Esophagus squamous epithelium (tissue), 5 donors: ENCODE measurements around the gene CYREN. TPM values are rescaled to one million over a fixed set of nuclear protein-coding genes. Genes with fewer than 3 reads are reported as not detected.
A peak's percentile ranks its signal among the peaks of the same experiment; 100 is the strongest.

Source experiments
- DNase-seq: peaks from one replicate; lab custom pipeline; 2025; lab: John Stamatoyannopoulos, UW
- H3K27ac ChIP-seq, 4 donors: fragments of 200-600 bp; sonication (generic); one replicate each; pipeline ENCODE4 v1.5.1; 2016 to 2019; ENCODE audit warnings: mild to moderate bottlenecking in 1 of 4
- H3K27me3 ChIP-seq, 4 donors: fragments of 200-600 bp; sonication (generic); 1 replicate in 3 of 4; 2 replicates in 1 of 4; pipeline versions ENCODE4 v1.5.1 to v1.6.0; 2017 to 2021; ENCODE audit warnings: antibody characterized with exemption in 1 of 4
- H3K36me3 ChIP-seq, 3 donors: fragments of 200-600 bp; sonication (generic); one replicate each; pipeline ENCODE4 v1.5.1; 2016 to 2019
- H3K4me1 ChIP-seq, 3 donors: fragments of 200-600 bp; sonication (generic); one replicate each; pipeline ENCODE4 v1.5.1; 2017 to 2019
- H3K4me3 ChIP-seq, 4 donors: fragments of 200-600 bp; sonication (generic); 1 replicate in 3 of 4; 2 replicates in 1 of 4; pipeline ENCODE4 v1.5.1; 2016 to 2019; ENCODE audit warnings: mild to moderate bottlenecking in 2 of 4, moderate library complexity in 1 of 4
- H3K9me3 ChIP-seq, 3 donors: fragments of 200-600 bp; sonication (generic); one replicate each; pipeline ENCODE4 v1.5.1; 2016 to 2019
- POLR2A ChIP-seq, 4 donors: fragments of 450-650 bp; IDR thresholded peaks; one replicate each; pipeline ENCODE4 v1.6.1; 2017; ENCODE audit warnings: antibody characterized with exemption in 4 of 4, mild to moderate bottlenecking in 4 of 4, moderate library complexity in 3 of 4
- WGBS, 2 donors: methylation state at CpG; one replicate each; pipeline ENCODE4 v1.1.5; 2018; 5-methylcytosine and 5-hydroxymethylcytosine counted together
- intact Hi-C: fragments of 100-400 bp; cut with DNase I; formaldehyde crosslinking; loops from one replicate; pipeline ENCODE4 v1.15.0; 2022
- total RNA-seq, 4 donors: library from RNA; depleted of rRNA; stranded (reverse); fragments of >200 nt; gene quantifications; one replicate each; pipeline ENCODE4 v1.1.0, GENCODE V29; 2016
- TF ChIP-seq, protein P1 (sequence below), 6 experiments: fragments of 450-650 bp in 4 of 6; fragments of 200-600 bp in 2 of 6; sonication (generic) in 2 of 6; IDR thresholded peaks; one replicate each; pipeline ENCODE4 v1.5.1; 2016 to 2019; ENCODE audit warnings: antibody characterized with exemption in 6 of 6, mild to moderate bottlenecking in 4 of 6, moderate library complexity in 4 of 6
- donor health status: DM: yes; HTN: yes; CAD: no.

Gene CYREN
- total RNA-seq, 4 donors from 2014 or later = 19.0 to 53.8 (median 35.4) TPM

- no peaks in the 10 kb centered on the region for H3K27me3 ChIP-seq
- H3K27ac ChIP-seq = peak overlapping the region; percentile 40 to 63 (median 50)
- DNase-seq = no peak
- no peaks in the 10 kb centered on the region for H3K9me3 ChIP-seq
- peaks cover 3 to 64% (median 28%) of the 10 kb centered on the region in 3 donors for H3K4me1 ChIP-seq
- H3K36me3 ChIP-seq = peaks cover 32 to 100% (median 43%) of the 10 kb centered on the region in 3 donors
- no peak overlapping the region for H3K4me3 ChIP-seq
- WGBS, 2 donors = 44 to 55% methylated on average over 6 to 7 of the region's 11 CpGs
- TF ChIP-seq POLR2A (IDR thresholded peaks at IDR 0.05) = no peak
- TF ChIP-seq, protein P1, sequence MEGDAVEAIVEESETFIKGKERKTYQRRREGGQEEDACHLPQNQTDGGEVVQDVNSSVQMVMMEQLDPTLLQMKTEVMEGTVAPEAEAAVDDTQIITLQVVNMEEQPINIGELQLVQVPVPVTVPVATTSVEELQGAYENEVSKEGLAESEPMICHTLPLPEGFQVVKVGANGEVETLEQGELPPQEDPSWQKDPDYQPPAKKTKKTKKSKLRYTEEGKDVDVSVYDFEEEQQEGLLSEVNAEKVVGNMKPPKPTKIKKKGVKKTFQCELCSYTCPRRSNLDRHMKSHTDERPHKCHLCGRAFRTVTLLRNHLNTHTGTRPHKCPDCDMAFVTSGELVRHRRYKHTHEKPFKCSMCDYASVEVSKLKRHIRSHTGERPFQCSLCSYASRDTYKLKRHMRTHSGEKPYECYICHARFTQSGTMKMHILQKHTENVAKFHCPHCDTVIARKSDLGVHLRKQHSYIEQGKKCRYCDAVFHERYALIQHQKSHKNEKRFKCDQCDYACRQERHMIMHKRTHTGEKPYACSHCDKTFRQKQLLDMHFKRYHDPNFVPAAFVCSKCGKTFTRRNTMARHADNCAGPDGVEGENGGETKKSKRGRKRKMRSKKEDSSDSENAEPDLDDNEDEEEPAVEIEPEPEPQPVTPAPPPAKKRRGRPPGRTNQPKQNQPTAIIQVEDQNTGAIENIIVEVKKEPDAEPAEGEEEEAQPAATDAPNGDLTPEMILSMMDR (IDR thresholded peaks at IDR 0.05) = no peak
- intact Hi-C loops = no loop called here
Measured at GRCh38 chr7:135192914-135193536, 22.5 kb upstream of the CYREN start.

GRCh38 chr7:135190703-135191102 is 20.2 kb upstream of the CYREN start:
- Histone ChIP-seq H3K9me3 (no peaks in the 10 kb centered on the region), H3K36me3 (peaks cover 22 to 100% (median 41%) of the 10 kb centered on the region in 3 donors), H3K4me1 (peaks cover 3 to 64% (median 28%) of the 10 kb centered on the region in 3 donors), H3K27ac (peak overlapping the region in 3 of 4 donors; percentile 28 to 65 (median 61)), H3K4me3 (no peak overlapping the region), H3K27me3 (no peaks in the 10 kb centered on the region)
- DNase-seq = no peak
- TF ChIP-seq, protein P1 (IDR thresholded peaks at IDR 0.05) = no peak
- TF ChIP-seq POLR2A (IDR thresholded peaks at IDR 0.05) = no peak
- intact Hi-C loops = no loop called here

- WGBS, 2 donors = 37 to 67% methylated on average over 4 of the region's 4 CpGs
- TF ChIP-seq, protein P1 (IDR thresholded peaks at IDR 0.05) = no peak
- TF ChIP-seq POLR2A (IDR thresholded peaks at IDR 0.05) = no peak
- DNase-seq = no peak
- Histone ChIP-seq H3K27me3 (no peaks in the 10 kb centered on the region), H3K9me3 (no peaks in the 10 kb centered on the region), H3K4me1 (peaks cover 3 to 60% (median 28%) of the 10 kb centered on the region in 3 donors), H3K36me3 (peaks cover 21 to 100% (median 48%) of the 10 kb centered on the region in 3 donors), H3K4me3 (no peak overlapping the region), H3K27ac (peak overlapping the region in 2 of 4 donors; percentile 61 to 65)
- intact Hi-C loops = no loop called here
Measured at GRCh38 chr7:135189961-135190360, 19.5 kb upstream of the CYREN start.

- H3K9me3 ChIP-seq = no peaks in the 10 kb centered on the region
- DNase-seq = no peak
- H3K4me3 ChIP-seq = no peak overlapping the region
- intact Hi-C loops = no loop called here
- WGBS, 2 donors = 62 to 78% methylated on average over 6 of the region's 6 CpGs
- H3K36me3 ChIP-seq = peaks cover 27 to 100% (median 49%) of the 10 kb centered on the region in 3 donors
- TF ChIP-seq, protein P1 (IDR thresholded peaks at IDR 0.05) = no peak
- TF ChIP-seq POLR2A (IDR thresholded peaks at IDR 0.05) = no peak
- H3K27ac ChIP-seq = peak overlapping the region in 2 of 4 donors; percentile 8 to 65
- peaks cover 3 to 53% (median 25%) of the 10 kb centered on the region in 3 donors for H3K4me1 ChIP-seq
- H3K27me3 ChIP-seq = no peaks in the 10 kb centered on the region
Measured at GRCh38 chr7:135189221-135189662, 18.7 kb upstream of the CYREN start.

DNA sequence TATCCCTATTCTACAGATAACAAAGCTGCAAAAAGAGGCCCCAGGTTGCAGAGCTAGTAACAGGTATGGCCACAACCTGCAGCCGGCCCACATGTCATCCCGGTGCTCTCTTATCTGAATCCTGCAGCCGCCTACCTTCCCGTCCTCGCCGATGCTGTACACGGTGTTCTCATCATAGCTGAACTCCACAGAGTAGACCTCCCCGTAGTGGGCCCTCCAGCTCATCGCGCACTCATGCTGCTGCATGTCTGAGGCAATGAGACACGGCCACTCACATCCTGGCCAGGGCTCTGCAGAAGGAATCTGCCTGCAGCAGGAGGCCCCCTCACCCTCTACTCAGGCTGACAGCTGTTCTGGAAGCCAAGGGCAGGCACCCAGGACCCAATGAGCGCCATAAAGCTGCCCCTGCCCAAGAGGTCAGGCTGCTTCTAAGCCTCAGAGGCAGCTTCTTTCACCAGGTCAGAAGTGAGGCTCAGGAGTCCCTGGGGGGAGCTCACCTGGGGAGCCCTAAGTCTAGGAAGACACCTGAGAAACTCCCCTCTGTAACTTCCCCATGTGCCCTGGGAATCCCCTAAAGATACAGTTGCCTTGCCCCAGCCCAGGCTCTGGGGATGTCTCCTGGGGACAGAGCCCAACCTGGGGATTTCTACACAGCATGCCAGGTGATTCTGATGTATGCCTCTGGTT is 17.9 kb upstream of the CYREN start:
- TF ChIP-seq, protein P1 (IDR thresholded peaks at IDR 0.05) = no peak
- no peak for TF ChIP-seq POLR2A (IDR thresholded peaks at IDR 0.05)
- peak overlapping the region in 1 of 4 donors; percentile 8 for H3K27ac ChIP-seq
- H3K4me3 ChIP-seq = no peak overlapping the region
- peaks cover 3 to 45% (median 18%) of the 10 kb centered on the region in 3 donors for H3K4me1 ChIP-seq
- DNase-seq = no peak
- no peaks in the 10 kb centered on the region for H3K27me3 ChIP-seq
- H3K36me3 ChIP-seq = peaks cover 30 to 100% (median 52%) of the 10 kb centered on the region in 3 donors
- intact Hi-C loops = no loop called here
- 83 to 86% methylated on average over 6 to 11 of the region's 12 CpGs for WGBS, 2 donors
- H3K9me3 ChIP-seq = no peaks in the 10 kb centered on the region
